Common myeloid progenitor, CD34-positive (primary cell): Measurements from ENCODE around the gene DNAJC15.

Experiments used
- CTCF ChIA-PET: fragments of 350-600 bp; sonication (Branson Sonifier 250); formaldehyde crosslinking; loops from one replicate; lab custom pipeline; 2021; ENCODE audit warnings: antibody characterized with exemption; lab: Charles Lee
- POLR2A ChIA-PET: fragments of 350-600 bp; sonication (Branson Sonifier 250); formaldehyde crosslinking; loops from one replicate; lab custom pipeline; 2021; ENCODE audit warnings: antibody characterized with exemption; lab: Charles Lee
- DNase-seq, 3 donors: peaks; one replicate each; pipeline versions ENCODE4 v3.0.0 to v3.0.0-alpha.2; 2013
- H3K27ac ChIP-seq, 2 experiments: 1 replicate in 1 of 2; 2 replicates in 1 of 2; pipeline ENCODE4 v1.7.0; 2013; ENCODE audit warnings: inconsistent platforms in 2 of 2, low read length in 2 of 2, mild to moderate bottlenecking in 2 of 2, low read depth in 1 of 2, moderate library complexity in 1 of 2; ENCODE audit not compliant: severe bottlenecking in 2 of 2, insufficient read depth in 1 of 2, poor library complexity in 1 of 2
- H3K27me3 ChIP-seq, 5 experiments: replicated peaks in 2 of 5; 1 replicate in 3 of 5; 2 replicates in 2 of 5; pipeline versions ENCODE4 v1.6.1 to v1.7.0; 2013; ENCODE audit warnings: low read length in 4 of 5, mild to moderate bottlenecking in 2 of 5, moderate library complexity in 2 of 5, inconsistent platforms in 1 of 5; ENCODE audit not compliant: insufficient read depth in 5 of 5, control insufficient read depth in 4 of 5
- H3K36me3 ChIP-seq, 4 experiments: 1 replicate in 2 of 4; 2 replicates in 2 of 4; pipeline versions ENCODE4 v1.6.1 to v1.7.0; 2013; ENCODE audit warnings: low read length in 3 of 4, control low read depth in 1 of 4, mild to moderate bottlenecking in 1 of 4; ENCODE audit not compliant: control insufficient read depth in 4 of 4, insufficient read depth in 4 of 4
- H3K4me1 ChIP-seq, 4 experiments: 1 replicate in 3 of 4; 2 replicates in 1 of 4; pipeline versions ENCODE4 v1.6.1 to v1.7.1; 2013; ENCODE audit warnings: low read length in 3 of 4, mild to moderate bottlenecking in 3 of 4, control low read depth in 1 of 4, inconsistent platforms in 1 of 4, moderate library complexity in 1 of 4; ENCODE audit not compliant: control insufficient read depth in 4 of 4, insufficient read depth in 4 of 4; ENCODE audit errors: control extremely low read depth in 1 of 4
- H3K4me3 ChIP-seq, 7 experiments: 1 replicate in 4 of 7; 2 replicates in 3 of 7; pipeline versions ENCODE4 v1.5.1 to v1.7.0; 2013; ENCODE audit warnings: mild to moderate bottlenecking in 7 of 7, low read length in 6 of 7, moderate library complexity in 6 of 7, inconsistent platforms in 2 of 7, low read depth in 2 of 7, control low read depth in 1 of 7; ENCODE audit not compliant: insufficient read depth in 4 of 7, control insufficient read depth in 1 of 7; ENCODE audit errors: extremely low read depth in 1 of 7
- H3K9me3 ChIP-seq, 5 experiments: 1 replicate in 4 of 5; 2 replicates in 1 of 5; pipeline versions ENCODE4 v1.6.1 to v1.7.1; 2013; ENCODE audit warnings: low read length in 4 of 5, mild to moderate bottlenecking in 2 of 5, inconsistent platforms in 1 of 5, low read depth in 1 of 5, moderate library complexity in 1 of 5; ENCODE audit not compliant: control insufficient read depth in 4 of 5, insufficient read depth in 2 of 5; ENCODE audit errors: control extremely low read depth in 1 of 5
- WGBS: methylation state at CpG from one replicate; pipeline ENCODE4 v1.1.5; 2013; ENCODE audit not compliant: insufficient coverage; 5-methylcytosine and 5-hydroxymethylcytosine counted together

Gene DNAJC15

GRCh38 chr13:43136920-43137575 lies 113.7 kb downstream of the DNAJC15 start:
- H3K9me3 ChIP-seq: no peaks in the 10 kb centered on the region

GRCh38 chr13:43139211-43139610 lies 115.8 kb downstream of the DNAJC15 start:
- ChIA-PET POLR2A (no interaction called here), CTCF (no interaction called here)
- DNase-seq: no peak
- Histone ChIP-seq H3K4me1 (no peaks in the 10 kb centered on the region), H3K36me3 (no peaks in the 10 kb centered on the region), H3K27me3 (no peaks in the 10 kb centered on the region), H3K9me3 (no peaks in the 10 kb centered on the region), H3K4me3 (no peak overlapping the region), H3K27ac (no peak overlapping the region)
- 50% methylated on average over 2 of the region's 2 CpGs for WGBS

More at GRCh38 chr13:43136920-43137575, 113.7 kb downstream of the DNAJC15 start:
- WGBS: 98% methylated on average over 4 of the region's 7 CpGs
- Histone ChIP-seq H3K4me3 (no peak overlapping the region), H3K27ac (no peak overlapping the region), H3K36me3 (no peaks in the 10 kb centered on the region), H3K27me3 (peaks cover 0 to 5% (median 0%) of the 10 kb centered on the region in 5 experiments), H3K4me1 (no peaks in the 10 kb centered on the region)
- POLR2A ChIA-PET: no interaction called here
- CTCF ChIA-PET: no interaction called here
- DNase-seq: no peak

- H3K9me3 ChIP-seq: no peaks in the 10 kb centered on the region
- H3K4me3 ChIP-seq: no peak overlapping the region
- ChIA-PET POLR2A (no interaction called here), CTCF (no interaction called here)
- no peaks in the 10 kb centered on the region for H3K36me3 ChIP-seq
- H3K27me3 ChIP-seq: peaks cover 0 to 2% (median 0%) of the 10 kb centered on the region in 5 experiments
- no peak overlapping the region for H3K27ac ChIP-seq
- WGBS: 43% methylated on average over 1 of the region's 2 CpGs
- DNase-seq: no peak
- H3K4me1 ChIP-seq: no peaks in the 10 kb centered on the region
Observed at GRCh38 chr13:43139921-43140320, 116.5 kb downstream of the DNAJC15 start.

GRCh38 chr13:43140985-43141384 lies 117.6 kb downstream of the DNAJC15 start:
- no peak for DNase-seq
- 82% methylated on average over 1 of the region's 1 CpG for WGBS
- CTCF ChIA-PET: no interaction called here
- POLR2A ChIA-PET: no interaction called here
- no peaks in the 10 kb centered on the region for H3K4me1 ChIP-seq
- no peaks in the 10 kb centered on the region for H3K36me3 ChIP-seq
- no peak overlapping the region for H3K27ac ChIP-seq
- no peaks in the 10 kb centered on the region for H3K9me3 ChIP-seq
- H3K4me3 ChIP-seq: no peak overlapping the region
- peaks cover 0 to 3% (median 0%) of the 10 kb centered on the region in 5 experiments for H3K27me3 ChIP-seq

GRCh38 chr13:43141685-43142084 lies 118.3 kb downstream of the DNAJC15 start:
- ChIA-PET CTCF (no interaction called here), POLR2A (no interaction called here)
- no peak overlapping the region for H3K4me3 ChIP-seq
- H3K9me3 ChIP-seq: no peaks in the 10 kb centered on the region
- H3K36me3 ChIP-seq: no peaks in the 10 kb centered on the region
- no peaks in the 10 kb centered on the region for H3K4me1 ChIP-seq
- WGBS: 100% methylated on average over 2 of the region's 4 CpGs
- H3K27me3 ChIP-seq: peaks cover 0 to 3% (median 0%) of the 10 kb centered on the region in 5 experiments
- H3K27ac ChIP-seq: no peak overlapping the region
- no peak for DNase-seq

GRCh38 chr13:43143591-43143990 lies 120.2 kb downstream of the DNAJC15 start:
- Histone ChIP-seq H3K27ac (no peak overlapping the region), H3K4me1 (no peaks in the 10 kb centered on the region), H3K4me3 (no peak overlapping the region), H3K27me3 (peaks cover 0 to 5% (median 2%) of the 10 kb centered on the region in 5 experiments), H3K36me3 (no peaks in the 10 kb centered on the region), H3K9me3 (no peaks in the 10 kb centered on the region)
- no peak for DNase-seq
- CTCF ChIA-PET: interaction anchor here (0.6 to 1.2 kb wide), 2 partner anchors 21 to 137 kb away, joined by 3 read pairs; no protein-coding TSS in a partner anchor
- POLR2A ChIA-PET: no interaction called here
- WGBS: no CpG with 5 or more reads among the region's 3 CpGs

GRCh38 chr13:43145534-43146196 lies 122.3 kb downstream of the DNAJC15 start:
- DNase-seq: no peak
- H3K27me3 ChIP-seq: peaks cover 0 to 5% (median 2%) of the 10 kb centered on the region in 5 experiments
- 83% methylated on average over 7 of the region's 8 CpGs for WGBS
- no peaks in the 10 kb centered on the region for H3K9me3 ChIP-seq
- no peaks in the 10 kb centered on the region for H3K4me1 ChIP-seq
- no peak overlapping the region for H3K4me3 ChIP-seq
- no peaks in the 10 kb centered on the region for H3K36me3 ChIP-seq
- ChIA-PET POLR2A (no interaction called here), CTCF (interaction anchor here (1.1 kb wide), 1 partner anchor 13 kb away, joined by 3 read pairs; no protein-coding TSS in a partner anchor)
- no peak overlapping the region for H3K27ac ChIP-seq
